Measurements from ENCODE around the gene KCNJ9. TPM values are rescaled to one million over a fixed set of nuclear protein-coding genes. Genes with fewer than 3 reads are reported as not detected.

KCNJ9 gene
- polyA plus RNA-seq, 2 donors = not detected

GRCh38 chr1:160136926-160137200, 55.5 kb downstream of the KCNJ9 start:
- Histone ChIP-seq H3K27ac (ENCODE audit: low read depth in 2 of 2, low read length in 1 of 2) (peak overlapping the region in 1 of 2 donors; percentile 37), H3K9me3 (ENCODE audit: control insufficient read depth in 2 of 2, insufficient read depth in 1 of 2, low read depth in 1 of 2, low read length in 1 of 2) (no peaks in the 10 kb centered on the region), H3K36me3 (ENCODE audit: control insufficient read depth in 2 of 2, insufficient read depth in 2 of 2, low read length in 1 of 2) (no peaks in the 10 kb centered on the region), H3K4me1 (ENCODE audit: control insufficient read depth in 2 of 2, insufficient read depth in 2 of 2, low read length in 1 of 2) (peaks cover 0 to 2% of the 10 kb centered on the region in 2 donors), H3K4me3 (ENCODE audit: low read depth in 1 of 2, low read length in 2 of 2) (no peak overlapping the region), H3K27me3 (ENCODE audit: control insufficient read depth in 1 of 2, insufficient read depth in 2 of 2, low read length in 2 of 2) (no peaks in the 10 kb centered on the region)
- 94 to 97% methylated on average over 5 of the region's 5 CpGs for WGBS, 2 donors

GRCh38 chr1:160137216-160137862, 56.0 kb downstream of the KCNJ9 start:
- 86% methylated on average over 8 of the region's 8 CpGs for WGBS, 2 donors
- Histone ChIP-seq H3K4me3 (ENCODE audit: low read depth in 1 of 2, low read length in 2 of 2) (no peak overlapping the region), H3K4me1 (ENCODE audit: control insufficient read depth in 2 of 2, insufficient read depth in 2 of 2, low read length in 1 of 2) (peaks cover 0 to 2% of the 10 kb centered on the region in 2 donors), H3K27ac (ENCODE audit: low read depth in 2 of 2, low read length in 1 of 2) (peak overlapping the region in 1 of 2 donors; percentile 23), H3K27me3 (ENCODE audit: control insufficient read depth in 1 of 2, insufficient read depth in 2 of 2, low read length in 2 of 2) (no peaks in the 10 kb centered on the region), H3K36me3 (ENCODE audit: control insufficient read depth in 2 of 2, insufficient read depth in 2 of 2, low read length in 1 of 2) (no peaks in the 10 kb centered on the region), H3K9me3 (ENCODE audit: control insufficient read depth in 2 of 2, insufficient read depth in 1 of 2, low read depth in 1 of 2, low read length in 1 of 2) (no peaks in the 10 kb centered on the region)

GRCh38 chr1:160139840-160140239, 58.5 kb downstream of the KCNJ9 start:
- Histone ChIP-seq H3K36me3 (ENCODE audit: control insufficient read depth in 2 of 2, insufficient read depth in 2 of 2, low read length in 1 of 2) (no peaks in the 10 kb centered on the region), H3K27me3 (ENCODE audit: control insufficient read depth in 1 of 2, insufficient read depth in 2 of 2, low read length in 2 of 2) (no peaks in the 10 kb centered on the region), H3K4me1 (ENCODE audit: control insufficient read depth in 2 of 2, insufficient read depth in 2 of 2, low read length in 1 of 2) (peaks cover 0 to 2% of the 10 kb centered on the region in 2 donors), H3K27ac (ENCODE audit: low read depth in 2 of 2, low read length in 1 of 2) (no peak overlapping the region), H3K4me3 (ENCODE audit: low read depth in 1 of 2, low read length in 2 of 2) (no peak overlapping the region), H3K9me3 (ENCODE audit: control insufficient read depth in 2 of 2, insufficient read depth in 1 of 2, low read depth in 1 of 2, low read length in 1 of 2) (no peaks in the 10 kb centered on the region)
- 92 to 95% methylated on average over 8 of the region's 8 CpGs for WGBS, 2 donors

Other genes starting within 250 kb of the KCNJ9 start
- 1 to 10 TPM; 4.2 to 4.4 TPM for gene VSIG8, start 218.9 kb upstream of the KCNJ9 start, polyA plus RNA-seq
- gene CFAP45, start 181.4 kb upstream of the KCNJ9 start, polyA plus RNA-seq = under 1 TPM; 0.44 to 0.61 TPM
- gene TAGLN2, start 156.0 kb upstream of the KCNJ9 start, polyA plus RNA-seq = 100 to 1,000 TPM; 309 to 366 TPM
- gene IGSF9, start 135.9 kb upstream of the KCNJ9 start, polyA plus RNA-seq = 10 to 100 TPM in 1 of 2 donors, 1 to 10 TPM in 1; 7.4 to 16.1 TPM
- under 1 TPM; 0.05 to 0.14 TPM for gene SLAMF9, start 127.3 kb upstream of the KCNJ9 start, polyA plus RNA-seq
- gene PIGM, start 49.5 kb upstream of the KCNJ9 start, polyA plus RNA-seq = 1 to 10 TPM; 2.1 TPM
- not detected for gene KCNJ10, start 11.4 kb upstream of the KCNJ9 start, polyA plus RNA-seq
- 10 to 100 TPM; 12.6 to 16.1 TPM for gene IGSF8, start 17.1 kb downstream of the KCNJ9 start, polyA plus RNA-seq
- 1 to 10 TPM; 3.4 to 4.3 TPM for gene ATP1A2, start 34.2 kb downstream of the KCNJ9 start, polyA plus RNA-seq
- gene ATP1A4, start 70.1 kb downstream of the KCNJ9 start, polyA plus RNA-seq = under 1 TPM in 1 of 2 donors, not detected in 1; 0.06 TPM
- under 1 TPM; 0.14 to 0.35 TPM for gene CASQ1, start 109.0 kb downstream of the KCNJ9 start, polyA plus RNA-seq
- gene PEA15, start 123.8 kb downstream of the KCNJ9 start, polyA plus RNA-seq = 100 to 1,000 TPM; 152 to 159 TPM
- gene DCAF8, start 181.0 kb downstream of the KCNJ9 start, polyA plus RNA-seq = 10 to 100 TPM; 47.8 to 55.0 TPM
- gene PEX19, start 203.6 kb downstream of the KCNJ9 start, polyA plus RNA-seq = 10 to 100 TPM in 1 of 2 donors, 1 to 10 TPM in 1; 8.1 to 20.1 TPM